Large intestine (tissue), 3 donors: ENCODE data around the gene KCNG3. TPM values are rescaled to one million over a fixed set of nuclear protein-coding genes. Genes with fewer than 3 reads are reported as not detected.

Experiments
- DNase-seq, 2 donors: peaks; one replicate each; pipeline versions ENCODE4 v3.0.0 to v3.0.0-alpha.2; 2013
- H3K27ac ChIP-seq: one replicate; pipeline ENCODE4 v1.5.1; 2013; ENCODE audit warnings: low read length
- H3K27me3 ChIP-seq: 2 replicates; pipeline ENCODE4 v1.6.1; 2013; ENCODE audit warnings: low read length; ENCODE audit not compliant: control insufficient read depth, insufficient read depth
- H3K36me3 ChIP-seq: 2 replicates; pipeline ENCODE4 v1.6.1; 2013; ENCODE audit warnings: low read length; ENCODE audit not compliant: control insufficient read depth, insufficient read depth
- H3K4me1 ChIP-seq: one replicate; pipeline ENCODE4 v1.6.1; 2013; ENCODE audit warnings: low read length; ENCODE audit not compliant: control insufficient read depth, insufficient read depth
- H3K4me3 ChIP-seq: one replicate; pipeline ENCODE4 v1.5.1; 2013; ENCODE audit warnings: low read length
- H3K9me3 ChIP-seq: one replicate; pipeline ENCODE4 v1.6.1; 2013; ENCODE audit warnings: mild to moderate bottlenecking, low read depth, low read length, moderate library complexity; ENCODE audit not compliant: control insufficient read depth
- WGBS: methylation state at CpG from one replicate; pipeline ENCODE4 v1.1.5; 2013; ENCODE audit warnings: low lambda C conversion rate; ENCODE audit not compliant: insufficient coverage; 5-methylcytosine and 5-hydroxymethylcytosine counted together
- polyA plus RNA-seq: library from polyadenylated mRNA; unstranded; fragments of 120-200 nt; gene quantifications from one replicate; pipeline ENCODE4 v1.2.1, GENCODE V29; 2013

The KCNG3 gene
- polyA plus RNA-seq, 1 donor: 0.21 TPM

DNA sequence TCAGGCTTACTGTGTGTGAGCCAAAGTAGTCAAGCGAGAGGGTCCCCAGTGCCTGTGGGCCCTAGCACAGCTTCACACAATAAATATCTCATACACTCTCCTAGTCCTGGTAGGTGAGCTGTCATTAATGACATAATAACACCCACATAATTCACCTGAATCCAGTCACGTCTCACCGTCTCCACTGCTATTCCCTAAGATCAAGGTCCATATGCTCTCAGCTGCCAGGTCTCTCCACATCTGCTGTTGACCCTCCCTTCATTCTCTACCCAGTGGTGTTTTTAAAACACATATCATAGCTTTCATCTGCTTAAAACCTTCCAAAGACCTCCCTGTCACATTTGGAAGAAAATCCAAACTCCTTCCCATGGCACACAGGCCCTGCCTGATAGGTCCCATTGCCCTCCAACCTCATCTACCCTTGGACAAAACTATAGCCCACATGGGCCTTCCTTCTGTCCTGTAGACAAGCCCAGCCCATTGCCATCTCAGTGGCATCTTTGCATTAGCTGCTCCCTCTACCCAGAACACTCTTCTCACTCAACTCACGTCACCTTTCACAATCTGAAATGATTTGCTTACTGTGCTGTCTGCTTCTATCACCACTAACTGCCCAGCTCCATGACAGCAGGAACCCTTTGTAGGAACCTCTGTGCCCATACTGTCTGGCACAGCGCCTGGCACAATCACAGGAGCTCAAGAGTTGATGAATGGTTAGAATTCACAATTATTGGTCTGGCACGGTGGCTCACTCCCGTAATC lies 7.5 kb downstream of the KCNG3 start:
- Histone ChIP-seq H3K36me3 (no peaks in the 10 kb centered on the region), H3K4me3 (no peak overlapping the region), H3K9me3 (no peaks in the 10 kb centered on the region), H3K27ac (no peak overlapping the region), H3K27me3 (peaks cover 8% of the 10 kb centered on the region), H3K4me1 (no peaks in the 10 kb centered on the region)
- peak; percentile 49 to 73 for DNase-seq
- no CpG with 5 or more reads among the region's 7 CpGs for WGBS

DNA sequence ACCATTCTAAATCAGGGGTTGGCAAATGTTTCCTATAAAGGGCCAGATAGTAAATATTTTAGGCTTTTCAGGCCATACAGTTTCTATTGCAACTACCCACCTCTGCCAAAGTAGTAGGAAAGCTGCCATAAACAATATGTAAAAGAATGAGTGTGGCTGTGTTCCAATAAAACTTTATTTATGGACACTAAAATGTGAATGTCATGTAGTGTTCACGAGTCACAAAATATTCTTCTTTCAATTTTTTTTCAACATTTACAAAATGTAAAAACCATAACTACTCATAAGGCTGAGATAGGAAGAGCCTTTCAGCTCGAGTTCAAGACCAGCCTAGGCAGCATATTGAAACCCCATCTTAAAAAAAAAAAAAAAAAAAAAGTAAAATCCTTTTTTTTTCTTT lies 13.4 kb downstream of the KCNG3 start:
- Histone ChIP-seq H3K9me3 (no peaks in the 10 kb centered on the region), H3K36me3 (no peaks in the 10 kb centered on the region), H3K4me1 (no peaks in the 10 kb centered on the region), H3K27ac (no peak overlapping the region), H3K4me3 (no peak overlapping the region), H3K27me3 (no peaks in the 10 kb centered on the region)
- 88% methylated on average over 2 of the region's 2 CpGs for WGBS
- DNase-seq: no peak

DNA sequence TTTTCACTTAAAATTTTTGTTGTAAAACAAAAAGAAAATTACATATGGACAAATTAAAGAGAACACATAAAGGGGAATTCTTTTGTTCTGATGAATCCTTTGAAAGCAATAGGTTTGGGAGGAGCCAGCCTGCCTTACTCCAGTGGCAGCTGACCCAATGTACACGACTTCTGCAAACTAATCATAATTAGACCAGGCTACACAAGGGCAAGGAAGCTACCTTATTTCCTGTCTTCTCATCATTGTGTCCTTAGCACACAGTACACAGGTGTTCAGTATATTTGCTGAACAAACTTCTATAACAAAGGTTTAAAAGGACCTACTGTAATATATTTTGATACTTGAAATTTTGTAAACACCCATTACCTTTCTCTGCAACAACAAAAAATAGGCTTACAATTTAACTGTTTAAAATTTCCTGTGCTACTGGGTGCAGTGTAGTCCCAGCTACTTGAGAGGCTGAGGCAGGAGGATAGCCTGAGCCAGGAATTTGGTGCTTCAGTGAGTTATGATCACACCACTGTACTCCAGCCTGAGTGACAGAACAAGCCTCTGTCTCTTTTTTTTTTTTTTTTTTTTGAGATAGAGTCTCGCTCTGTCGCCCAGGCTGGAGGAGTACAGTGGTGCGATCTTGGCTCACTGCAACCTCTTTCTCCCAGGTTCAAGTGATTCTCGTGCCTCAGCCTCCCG lies 18.9 kb downstream of the KCNG3 start:
- H3K27ac ChIP-seq: no peak overlapping the region
- peak in 1 of 2 donors; percentile 18 for DNase-seq

DNA sequence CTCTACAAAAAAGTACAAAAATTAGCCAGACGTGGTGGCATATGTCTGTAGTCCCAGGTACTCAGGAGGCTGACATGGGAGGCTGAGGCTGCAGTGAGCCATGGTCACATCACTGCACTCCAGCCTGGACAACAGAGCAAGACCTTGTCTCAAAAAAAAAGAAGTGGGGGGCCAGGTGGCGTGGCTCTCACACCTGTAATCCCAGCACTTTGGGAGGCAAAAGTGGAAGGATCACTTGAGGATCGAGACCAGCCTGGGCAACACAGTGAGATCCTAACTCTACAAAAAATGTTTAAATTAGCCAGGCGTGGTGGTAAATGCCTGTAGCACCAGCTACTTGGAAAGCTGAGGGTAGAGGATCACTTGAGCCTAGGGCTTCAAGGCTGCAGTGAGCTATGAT lies 23.1 kb downstream of the KCNG3 start:
- Histone ChIP-seq H3K27ac (no peak overlapping the region), H3K4me3 (no peak overlapping the region), H3K4me1 (no peaks in the 10 kb centered on the region), H3K36me3 (no peaks in the 10 kb centered on the region), H3K9me3 (peaks cover 12% of the 10 kb centered on the region), H3K27me3 (no peaks in the 10 kb centered on the region)
- no peak for DNase-seq
- no CpG with 5 or more reads among the region's 4 CpGs for WGBS

More for the DNA sequence above, 18.9 kb downstream of the KCNG3 start:
- Histone ChIP-seq H3K4me1 (no peaks in the 10 kb centered on the region), H3K27me3 (no peaks in the 10 kb centered on the region), H3K9me3 (no peaks in the 10 kb centered on the region), H3K36me3 (no peaks in the 10 kb centered on the region), H3K4me3 (no peak overlapping the region)
- 100% methylated on average over 1 of the region's 6 CpGs for WGBS

DNA sequence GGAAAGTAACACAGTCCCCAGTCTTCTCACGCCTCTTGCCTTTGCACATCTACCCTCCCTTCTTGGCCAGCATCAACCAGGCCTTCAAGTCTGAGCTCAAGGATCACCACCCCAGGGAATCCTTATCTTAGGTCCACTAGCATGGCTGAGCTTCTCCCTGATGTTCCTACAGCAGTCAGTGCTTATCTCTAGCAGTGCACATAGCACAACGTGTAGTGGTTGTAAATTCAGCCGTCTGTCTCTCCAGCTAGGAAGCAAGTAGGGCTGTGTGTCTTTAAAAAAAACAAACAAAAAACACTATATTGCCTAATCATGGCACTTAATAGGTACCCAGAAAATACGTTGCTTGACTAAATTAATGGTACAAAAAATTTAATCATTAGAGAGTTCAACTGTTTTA lies 29.2 kb downstream of the KCNG3 start:
- DNase-seq: peak; percentile 52 to 67
- Histone ChIP-seq H3K4me3 (no peak overlapping the region), H3K36me3 (no peaks in the 10 kb centered on the region), H3K27ac (no peak overlapping the region), H3K27me3 (no peaks in the 10 kb centered on the region), H3K4me1 (no peaks in the 10 kb centered on the region), H3K9me3 (peaks cover 12% of the 10 kb centered on the region)
- 43% methylated on average over 1 of the region's 4 CpGs for WGBS

DNA sequence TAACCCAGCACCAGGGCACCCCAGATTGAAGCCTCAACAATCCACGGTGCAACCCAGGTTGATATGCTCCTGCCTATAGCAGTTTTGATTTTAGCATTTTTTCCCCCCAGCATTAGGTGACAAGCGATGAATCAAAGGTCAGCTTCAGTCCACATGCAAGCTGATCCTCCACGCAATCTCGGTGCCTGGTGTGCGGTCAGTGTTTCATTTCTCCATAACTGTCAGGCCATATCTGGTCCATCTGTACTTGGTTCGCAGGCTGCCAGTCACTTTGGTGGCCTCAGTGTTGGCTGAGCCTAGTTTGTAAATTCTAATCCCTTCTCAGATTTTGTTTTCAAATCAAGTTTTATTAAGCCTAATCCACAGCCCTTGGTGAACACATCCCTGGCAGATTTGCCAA lies 30.2 kb downstream of the KCNG3 start:
- H3K4me1 ChIP-seq: no peaks in the 10 kb centered on the region
- no peak overlapping the region for H3K4me3 ChIP-seq
- no peaks in the 10 kb centered on the region for H3K27me3 ChIP-seq
- H3K9me3 ChIP-seq: peaks cover 4% of the 10 kb centered on the region
- H3K27ac ChIP-seq: no peak overlapping the region
- WGBS: 80% methylated on average over 1 of the region's 6 CpGs
- no peak for DNase-seq
- no peaks in the 10 kb centered on the region for H3K36me3 ChIP-seq

DNA sequence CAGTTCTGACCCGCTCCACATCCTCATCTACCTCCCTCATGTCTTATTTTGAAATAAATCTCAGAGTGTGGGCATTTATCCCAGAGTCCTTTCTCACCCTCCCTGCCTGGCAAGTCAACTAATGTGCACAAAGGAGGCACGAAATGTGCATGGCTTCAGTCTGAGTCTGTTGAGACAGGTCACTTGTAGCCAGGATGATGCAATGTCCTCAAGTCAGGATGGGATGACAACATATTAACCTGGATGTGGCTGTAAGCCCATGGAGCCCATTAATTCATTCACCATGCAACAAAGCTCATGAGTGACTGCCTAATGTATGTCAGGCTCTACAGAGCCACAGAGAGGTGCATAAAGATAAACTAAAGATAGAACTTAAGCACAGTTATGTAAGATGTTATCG lies 34.5 kb downstream of the KCNG3 start:
- no peaks in the 10 kb centered on the region for H3K9me3 ChIP-seq
- H3K4me3 ChIP-seq: no peak overlapping the region
- H3K4me1 ChIP-seq: no peaks in the 10 kb centered on the region
- WGBS: 100% methylated on average over 1 of the region's 3 CpGs
- H3K27me3 ChIP-seq: no peaks in the 10 kb centered on the region
- H3K36me3 ChIP-seq: no peaks in the 10 kb centered on the region
- H3K27ac ChIP-seq: no peak overlapping the region
- no peak for DNase-seq

DNA sequence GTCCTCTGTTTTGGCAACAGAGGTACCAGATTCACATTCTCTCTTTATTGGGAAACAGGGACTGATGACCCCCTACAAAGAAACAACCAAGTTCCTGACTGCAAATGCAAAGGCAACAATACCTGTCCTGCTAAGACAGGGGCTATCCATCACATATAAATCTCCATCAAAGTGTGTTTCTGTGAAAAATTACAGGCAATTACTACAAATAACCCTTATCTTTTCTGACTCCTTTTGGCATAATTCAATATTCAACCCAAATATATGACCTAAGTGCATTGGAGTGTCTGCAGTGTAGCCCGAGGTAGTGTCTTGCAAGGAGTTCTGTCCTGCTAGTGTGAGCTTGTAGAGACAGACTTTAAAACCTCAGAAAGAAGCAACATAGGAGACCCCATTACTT lies 35.4 kb downstream of the KCNG3 start:
- H3K27ac ChIP-seq: no peak overlapping the region
- WGBS: 60% methylated on average over 1 of the region's 1 CpG

DNA sequence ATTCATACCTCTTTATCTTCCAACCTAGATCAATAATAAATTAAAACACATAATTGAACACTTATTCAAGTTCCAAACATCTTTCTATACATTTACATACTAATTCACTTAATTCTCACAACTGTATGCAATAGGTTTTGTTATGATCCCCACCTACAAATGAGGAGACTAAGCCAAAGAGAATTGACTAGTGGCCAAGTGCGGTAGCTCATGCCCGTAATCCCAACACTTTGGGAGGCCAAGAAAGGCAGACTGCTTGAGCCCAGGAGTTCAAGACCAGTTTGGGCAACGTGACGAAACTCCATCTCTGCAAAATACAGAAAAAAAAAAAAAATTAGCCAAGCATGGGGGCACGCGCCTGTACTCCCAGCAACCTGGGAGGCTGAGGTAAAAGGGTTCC lies 36.8 kb downstream of the KCNG3 start:
- H3K27ac ChIP-seq: no peak overlapping the region
- no peaks in the 10 kb centered on the region for H3K9me3 ChIP-seq
- no peaks in the 10 kb centered on the region for H3K36me3 ChIP-seq
- no CpG with 5 or more reads among the region's 6 CpGs for WGBS
- H3K4me1 ChIP-seq: no peaks in the 10 kb centered on the region
- H3K27me3 ChIP-seq: no peaks in the 10 kb centered on the region
- DNase-seq: no peak
- no peak overlapping the region for H3K4me3 ChIP-seq

More for the DNA sequence above, 35.4 kb downstream of the KCNG3 start:
- Histone ChIP-seq H3K27me3 (no peaks in the 10 kb centered on the region), H3K4me3 (no peak overlapping the region), H3K4me1 (no peaks in the 10 kb centered on the region), H3K36me3 (no peaks in the 10 kb centered on the region), H3K9me3 (no peaks in the 10 kb centered on the region)
- no peak for DNase-seq

DNA sequence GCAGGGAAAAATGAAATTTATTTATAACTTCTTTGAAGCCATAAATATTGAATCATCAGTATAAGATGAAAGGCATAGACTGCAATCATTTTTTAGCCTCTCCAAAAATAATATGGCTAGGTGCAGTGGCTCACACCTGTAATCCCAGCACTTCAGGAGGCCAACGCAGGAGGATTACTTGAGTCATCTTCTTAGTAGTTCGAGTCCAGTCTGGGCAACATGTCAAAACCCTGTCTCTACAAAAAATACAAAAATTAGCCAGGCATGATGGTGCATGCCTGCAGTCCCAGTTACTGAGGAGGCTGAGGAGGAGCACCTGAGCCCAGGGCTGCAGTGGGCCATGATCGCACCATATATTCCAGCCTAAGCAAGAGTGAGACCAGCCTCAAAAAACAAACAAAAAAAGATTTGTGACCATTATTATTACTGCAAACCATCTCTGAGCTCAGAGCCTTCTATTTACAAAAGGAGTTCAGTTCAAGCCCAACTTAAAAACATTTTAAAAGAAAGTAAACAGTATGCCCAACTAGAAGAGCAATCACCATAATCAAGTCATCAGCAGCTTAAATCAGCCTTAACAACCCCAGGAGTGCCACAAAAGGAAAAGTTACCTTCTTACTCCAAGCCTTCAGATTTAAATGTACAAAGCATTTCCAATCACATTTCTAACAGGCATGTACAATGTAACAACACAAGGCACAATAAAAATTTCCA lies 37.5 kb downstream of the KCNG3 start:
- H3K27me3 ChIP-seq: no peaks in the 10 kb centered on the region
- no CpG with 5 or more reads among the region's 3 CpGs for WGBS
- no peaks in the 10 kb centered on the region for H3K4me1 ChIP-seq
- H3K36me3 ChIP-seq: no peaks in the 10 kb centered on the region
- no peaks in the 10 kb centered on the region for H3K9me3 ChIP-seq
- DNase-seq: no peak
- no peak overlapping the region for H3K4me3 ChIP-seq
- H3K27ac ChIP-seq: no peak overlapping the region
